Inferior parietal cortex (tissue), 1 donor: Measurements from ENCODE around the gene HPS5.
"Not testable (repeated sequence)": the region's sequence is repeated elsewhere in the genome, so short reads cannot be mapped to it uniquely, and the experiment has no call there.

Source experiments
- DNase-seq: peaks from one replicate; pipeline ENCODE4 v3.0.0-alpha.2; 2016; ENCODE audit errors: extremely low spot score

The HPS5 gene, protein sequence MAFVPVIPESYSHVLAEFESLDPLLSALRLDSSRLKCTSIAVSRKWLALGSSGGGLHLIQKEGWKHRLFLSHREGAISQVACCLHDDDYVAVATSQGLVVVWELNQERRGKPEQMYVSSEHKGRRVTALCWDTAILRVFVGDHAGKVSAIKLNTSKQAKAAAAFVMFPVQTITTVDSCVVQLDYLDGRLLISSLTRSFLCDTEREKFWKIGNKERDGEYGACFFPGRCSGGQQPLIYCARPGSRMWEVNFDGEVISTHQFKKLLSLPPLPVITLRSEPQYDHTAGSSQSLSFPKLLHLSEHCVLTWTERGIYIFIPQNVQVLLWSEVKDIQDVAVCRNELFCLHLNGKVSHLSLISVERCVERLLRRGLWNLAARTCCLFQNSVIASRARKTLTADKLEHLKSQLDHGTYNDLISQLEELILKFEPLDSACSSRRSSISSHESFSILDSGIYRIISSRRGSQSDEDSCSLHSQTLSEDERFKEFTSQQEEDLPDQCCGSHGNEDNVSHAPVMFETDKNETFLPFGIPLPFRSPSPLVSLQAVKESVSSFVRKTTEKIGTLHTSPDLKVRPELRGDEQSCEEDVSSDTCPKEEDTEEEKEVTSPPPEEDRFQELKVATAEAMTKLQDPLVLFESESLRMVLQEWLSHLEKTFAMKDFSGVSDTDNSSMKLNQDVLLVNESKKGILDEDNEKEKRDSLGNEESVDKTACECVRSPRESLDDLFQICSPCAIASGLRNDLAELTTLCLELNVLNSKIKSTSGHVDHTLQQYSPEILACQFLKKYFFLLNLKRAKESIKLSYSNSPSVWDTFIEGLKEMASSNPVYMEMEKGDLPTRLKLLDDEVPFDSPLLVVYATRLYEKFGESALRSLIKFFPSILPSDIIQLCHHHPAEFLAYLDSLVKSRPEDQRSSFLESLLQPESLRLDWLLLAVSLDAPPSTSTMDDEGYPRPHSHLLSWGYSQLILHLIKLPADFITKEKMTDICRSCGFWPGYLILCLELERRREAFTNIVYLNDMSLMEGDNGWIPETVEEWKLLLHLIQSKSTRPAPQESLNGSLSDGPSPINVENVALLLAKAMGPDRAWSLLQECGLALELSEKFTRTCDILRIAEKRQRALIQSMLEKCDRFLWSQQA

DNA sequence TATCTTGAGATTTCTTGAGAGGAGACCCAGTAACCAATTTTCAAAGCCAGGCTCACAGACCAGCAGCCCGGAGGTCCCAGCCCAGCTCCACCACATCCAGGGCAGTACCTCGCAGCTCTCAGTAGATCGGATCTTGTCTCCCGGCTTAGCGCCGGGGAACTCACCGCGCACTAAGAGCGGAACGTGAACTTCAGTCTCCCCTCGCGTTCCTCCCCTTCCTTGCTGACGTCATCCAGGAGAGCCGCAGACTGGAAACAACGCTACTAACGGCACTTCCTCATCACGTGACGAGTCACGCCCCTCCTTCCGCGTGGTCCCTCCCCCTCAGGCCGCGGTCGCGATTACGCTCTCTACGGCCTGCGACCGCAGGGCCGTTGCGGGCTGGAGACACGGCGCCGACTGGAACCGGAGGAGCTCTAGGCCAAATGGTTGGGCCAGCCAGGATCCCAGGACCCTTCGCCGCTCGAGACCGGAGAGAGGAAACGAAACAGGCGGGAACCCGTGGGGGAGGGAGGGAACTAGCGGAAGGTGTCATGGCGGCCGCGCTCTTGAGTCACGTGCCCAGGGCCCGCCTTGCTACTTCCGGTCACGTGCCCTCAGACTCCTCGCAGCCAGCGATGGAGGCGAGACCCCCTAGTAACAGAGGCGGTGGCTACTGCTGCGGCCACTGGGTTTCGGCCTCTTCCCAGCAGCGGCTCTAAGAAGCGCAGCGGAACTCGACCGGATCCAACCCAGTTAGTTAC, at the start of gene HPS5, which contains the start of gene GTF2H1:
HPS5 (minus strand) TSS at position 172 of the 743 bp plus-strand sequence. CDS start 4,282 bp downstream, outside the sequence.
GTF2H1 (plus strand) TSS at position 599 of the 743 bp plus-strand sequence. CDS start 10,508 bp downstream, outside the sequence.
- peak; percentile 99 for DNase-seq

DNA sequence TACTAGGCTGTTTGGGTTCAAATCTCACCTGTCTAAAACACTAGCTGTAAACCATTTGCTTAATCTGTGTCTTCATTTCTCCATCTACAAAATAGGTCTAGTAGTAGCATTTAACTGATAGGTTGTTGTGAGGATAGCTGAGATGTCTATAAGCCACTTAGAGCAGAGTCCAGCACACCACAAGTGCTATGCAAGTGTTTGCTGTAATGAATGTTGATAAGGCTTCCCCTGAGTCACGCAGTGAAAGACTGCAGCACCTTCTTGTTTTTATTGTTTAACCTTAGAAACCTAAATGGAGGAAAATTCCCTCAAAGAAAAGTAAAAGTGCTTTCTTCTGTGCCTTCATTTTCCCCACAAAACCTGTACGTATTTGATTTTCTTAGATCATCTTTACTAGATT, 49.3 kb upstream of the HPS5 start:
- DNase-seq: no peak

DNA sequence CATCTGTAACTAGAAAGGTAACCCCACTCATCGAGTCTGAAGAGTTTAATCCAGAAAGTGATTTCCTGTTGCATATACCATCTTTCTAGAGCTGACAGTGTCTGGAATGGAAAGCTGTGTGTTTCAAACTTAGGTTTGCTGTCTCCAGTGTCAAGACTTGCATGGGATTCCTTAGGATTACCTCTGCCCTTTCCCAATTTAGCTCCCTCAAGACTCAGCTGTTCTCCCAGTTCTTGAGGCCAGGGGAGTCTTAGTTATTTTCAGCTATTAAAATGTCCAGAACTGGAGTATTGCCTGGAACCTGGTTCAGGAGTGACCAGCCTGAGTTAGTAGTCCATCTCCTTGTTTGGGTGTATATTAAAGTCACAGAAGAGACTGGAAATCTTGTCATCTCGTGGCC, 47.5 kb upstream of the HPS5 start:
- DNase-seq: no peak

DNA sequence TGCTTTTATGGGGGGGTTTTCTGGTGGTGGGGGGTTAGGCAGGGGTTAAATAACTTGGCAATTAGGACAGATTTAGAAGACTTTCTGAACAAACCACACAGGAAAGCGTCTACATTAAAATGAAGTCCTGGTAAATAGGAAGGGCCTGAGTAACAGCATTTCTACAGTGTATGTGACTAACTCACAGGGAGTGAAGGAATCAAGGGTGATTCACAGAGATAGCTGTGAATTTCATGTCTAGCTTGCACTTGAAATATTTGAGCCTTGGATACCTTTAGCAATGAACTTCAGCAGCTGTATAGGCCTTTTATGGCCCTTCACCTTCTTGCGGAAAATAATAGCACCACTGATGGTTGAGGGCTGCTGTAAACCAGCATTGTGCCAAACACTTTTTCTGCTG, 46.3 kb upstream of the HPS5 start:
- DNase-seq: no peak

DNA sequence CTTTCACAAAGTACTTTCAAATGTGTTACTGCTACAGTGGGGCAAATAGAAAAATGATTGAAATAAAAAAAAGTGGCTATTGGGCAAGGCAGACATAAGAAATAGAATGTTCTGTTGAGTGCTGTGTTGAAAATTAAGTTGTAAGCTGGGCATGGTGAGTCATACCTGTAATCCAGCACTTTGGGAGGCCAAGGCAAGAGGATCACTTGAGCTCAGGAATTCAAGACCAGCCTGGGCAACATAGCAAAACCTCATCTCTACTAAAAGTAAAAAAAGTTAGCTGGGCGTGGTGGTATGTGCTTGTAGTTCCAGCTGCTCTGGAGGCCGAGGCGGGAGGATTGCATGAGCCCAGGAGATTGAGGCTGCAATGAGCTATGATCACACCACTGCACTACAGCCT, 45.5 kb upstream of the HPS5 start:
- DNase-seq: no peak

DNA sequence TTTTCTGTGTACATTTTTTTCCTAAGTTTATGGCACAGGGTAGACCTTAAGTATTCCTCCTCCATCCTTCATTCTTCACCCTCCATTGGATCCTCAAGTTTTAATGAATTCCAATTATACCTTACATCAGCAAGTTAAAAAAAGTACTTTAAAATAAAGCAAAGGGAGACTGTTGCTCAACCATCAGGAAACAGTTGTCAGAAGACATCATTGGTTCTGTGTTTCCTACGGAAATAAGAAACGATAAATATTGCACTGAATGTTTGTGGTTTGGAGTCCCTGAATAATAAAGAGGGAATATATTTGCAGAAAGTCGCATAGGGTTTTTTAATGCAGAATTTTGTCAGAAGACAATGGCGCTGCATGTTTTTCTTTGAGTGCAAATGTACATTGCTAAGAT, 44.3 kb upstream of the HPS5 start:
- DNase-seq: no peak

DNA sequence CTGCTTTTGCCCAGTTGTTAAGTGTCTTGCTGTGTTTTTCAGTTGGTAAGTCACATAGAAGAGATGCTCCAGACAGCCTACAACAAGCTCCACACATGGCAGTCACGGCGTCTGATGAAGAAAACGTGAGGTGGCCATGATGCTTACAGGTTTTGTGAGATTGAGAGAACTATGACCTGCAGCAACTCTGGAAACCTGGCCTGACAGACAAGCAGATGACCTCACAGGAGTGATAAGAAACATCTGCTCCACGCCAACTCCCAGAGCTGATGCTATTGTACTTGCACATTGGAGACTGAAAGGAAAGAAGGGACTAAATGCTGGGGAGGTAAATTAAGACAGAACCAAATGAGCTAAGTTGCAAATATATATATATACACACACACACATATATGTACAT, 43.8 kb upstream of the HPS5 start:
- DNase-seq: no peak

DNA sequence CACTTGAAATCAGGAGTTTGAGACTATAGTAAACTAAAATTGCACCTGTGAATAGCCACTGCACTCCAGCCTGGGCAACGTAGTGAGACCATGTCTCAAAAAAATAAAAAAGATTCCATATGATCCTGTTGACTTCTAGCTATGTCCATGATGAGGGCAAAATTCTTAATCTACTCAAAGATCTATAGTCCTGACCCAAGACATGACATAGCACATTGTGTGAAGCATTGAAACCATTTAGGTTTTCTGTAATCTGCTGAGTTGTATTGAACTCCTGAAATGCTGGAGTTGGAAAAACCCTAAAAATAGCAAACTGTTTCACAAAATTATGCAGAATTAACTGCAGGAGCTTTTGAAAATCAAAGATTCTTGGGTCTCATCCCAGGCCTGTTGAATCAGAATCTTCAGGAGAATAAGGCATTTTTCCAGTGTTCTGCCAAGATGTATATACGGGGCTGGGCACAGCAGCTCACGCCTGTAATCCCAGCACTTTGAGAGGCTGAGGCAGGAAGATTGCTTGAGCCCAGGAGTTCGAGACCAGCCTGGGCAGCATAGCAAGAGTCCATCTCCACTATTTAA, 42.6 kb upstream of the HPS5 start:
- peak; percentile 37 for DNase-seq

DNA sequence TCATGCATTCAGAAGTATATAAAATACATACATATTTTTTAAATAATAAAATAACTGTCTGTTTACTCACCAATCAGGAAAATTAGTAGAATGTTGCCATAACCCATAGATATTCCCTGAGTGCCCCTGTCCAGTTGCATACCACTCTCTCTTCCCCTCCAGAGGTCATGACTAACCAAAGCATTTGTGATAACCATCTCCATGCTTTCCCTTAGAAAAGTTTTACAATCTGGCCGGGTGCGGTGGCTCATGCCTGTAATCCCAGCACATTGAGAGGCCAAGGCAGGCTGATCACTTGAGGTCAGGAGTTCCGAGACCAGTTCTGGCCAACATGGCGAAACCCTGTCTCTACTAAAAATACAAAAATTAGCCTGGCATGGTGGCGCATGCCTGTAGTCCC, 39.2 kb upstream of the HPS5 start:
- no peak for DNase-seq

DNA sequence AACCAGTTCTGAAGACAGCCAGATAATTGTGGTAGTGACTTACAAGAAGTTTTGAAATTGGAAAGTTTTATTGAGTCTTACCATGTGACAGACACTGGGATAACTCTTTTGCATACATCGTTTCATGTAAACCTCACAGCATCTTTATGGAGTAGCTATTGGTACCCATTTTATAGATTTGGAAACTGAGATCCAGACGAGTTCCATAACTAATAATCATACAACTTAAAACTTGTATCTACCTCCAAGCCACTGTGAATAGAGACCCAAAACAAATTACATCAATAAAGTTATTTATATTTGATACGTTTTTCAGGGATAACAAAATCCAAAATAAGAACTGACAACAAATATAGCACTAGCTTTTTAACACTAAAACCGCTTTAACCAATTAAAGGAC, 36.7 kb upstream of the HPS5 start:
- no peak for DNase-seq

DNA sequence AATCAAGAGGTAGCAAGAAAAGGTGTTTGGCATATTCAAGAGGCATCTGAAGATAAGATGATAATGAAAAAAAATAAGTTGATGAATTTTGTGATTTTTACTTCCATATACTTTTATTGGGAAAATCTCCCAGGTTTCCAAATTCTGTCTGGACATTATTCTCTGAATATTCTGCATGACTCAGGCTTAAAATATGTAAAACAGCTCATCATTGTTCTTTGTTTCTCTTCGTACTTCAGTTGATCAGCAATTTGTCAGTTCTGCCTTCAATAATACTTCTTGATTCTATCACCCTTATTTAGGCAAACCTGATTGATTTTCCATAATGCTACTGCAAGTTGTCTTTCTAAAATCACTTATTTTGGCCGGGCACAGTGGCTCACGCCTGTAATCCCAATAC, 30.6 kb upstream of the HPS5 start:
- DNase-seq: no peak

DNA sequence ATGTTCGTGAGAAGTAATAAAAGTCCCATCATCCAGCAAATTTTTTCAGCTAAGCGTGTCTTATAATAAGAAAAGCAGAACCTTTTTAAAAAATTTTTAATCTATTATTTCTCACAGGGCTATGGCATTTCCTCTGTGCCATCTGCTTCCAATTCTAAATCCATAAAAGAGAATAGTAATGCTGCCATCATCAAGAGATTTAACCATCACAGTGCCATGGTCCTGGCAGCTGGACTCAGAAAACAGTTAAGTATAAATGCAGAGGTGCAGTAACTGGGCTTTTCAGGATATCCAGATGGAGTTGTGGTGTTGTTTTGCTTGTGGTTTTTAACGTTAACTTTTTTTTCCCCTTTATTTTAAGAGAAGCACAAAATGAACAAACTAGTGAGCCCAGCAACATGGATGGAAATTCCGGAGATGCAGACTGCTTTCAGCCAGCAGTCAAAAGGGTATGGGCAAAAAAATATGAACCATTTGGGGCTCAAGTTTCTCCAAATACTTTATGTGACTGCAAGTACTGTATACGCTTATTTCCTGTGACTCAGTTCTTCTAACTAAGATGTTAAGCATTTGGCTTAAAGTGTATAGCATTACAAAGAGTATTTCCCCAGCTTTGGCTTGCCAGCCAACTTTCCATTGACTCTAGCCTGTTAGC, 25.7 kb upstream of the HPS5 start:
- no peak for DNase-seq

DNA sequence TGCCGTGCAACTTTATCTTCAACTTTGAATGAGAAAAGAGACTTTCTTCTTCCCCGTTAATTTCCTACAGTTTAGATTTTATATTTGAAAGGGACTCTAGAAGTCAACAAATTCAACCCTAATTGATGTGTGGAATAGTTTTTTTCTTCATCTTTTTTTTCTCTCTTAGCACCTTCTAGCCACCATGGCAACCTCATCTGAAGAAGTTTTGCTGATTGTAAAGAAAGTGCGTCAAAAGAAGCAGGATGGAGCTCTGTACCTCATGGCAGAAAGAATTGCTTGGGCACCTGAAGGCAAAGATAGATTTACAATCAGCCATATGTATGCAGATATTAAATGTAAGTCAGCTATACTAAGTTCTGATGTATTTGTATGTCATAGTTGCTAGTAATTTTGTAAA, 11.0 kb upstream of the HPS5 start:
- DNase-seq: no peak

DNA sequence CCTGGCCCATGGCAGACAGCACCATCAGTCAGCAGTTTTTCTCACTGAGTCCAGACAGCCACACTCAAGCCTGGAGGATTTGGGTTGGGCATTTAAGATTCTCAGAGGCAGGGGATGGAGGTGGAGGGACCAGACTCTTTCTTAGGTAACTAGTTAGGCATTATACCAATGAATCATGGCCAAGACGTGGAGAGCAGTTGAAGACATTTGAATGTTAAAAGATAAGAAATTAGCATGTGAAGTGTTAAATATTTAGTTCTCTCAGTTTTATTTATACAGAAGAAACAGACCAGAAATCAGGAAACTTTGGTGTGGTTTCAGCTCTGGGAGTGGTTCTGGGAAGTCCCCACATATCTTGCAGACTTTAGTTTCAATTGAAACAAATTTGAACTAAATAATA, 10.4 kb upstream of the HPS5 start:
- DNase-seq: no peak

DNA sequence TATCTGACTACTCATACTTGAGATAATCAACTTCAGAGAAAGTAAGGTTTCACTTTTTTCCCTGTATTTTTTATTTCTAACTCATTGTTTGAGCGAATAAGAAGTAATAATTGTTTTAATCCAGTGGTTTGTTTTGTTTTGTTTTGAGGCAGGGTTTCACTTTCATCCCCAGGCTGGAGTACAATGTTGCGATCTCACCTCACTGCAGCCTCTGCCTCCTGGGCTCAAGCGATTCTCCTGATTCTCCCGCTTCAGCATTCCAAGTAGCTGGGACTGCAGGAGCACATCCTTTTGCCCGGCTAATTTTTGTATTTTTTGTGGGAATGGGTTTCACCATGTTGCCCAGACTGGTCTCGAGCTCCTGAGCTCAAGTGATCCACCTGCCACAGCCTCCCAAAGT, 9.0 kb upstream of the HPS5 start:
- DNase-seq: no peak

DNA sequence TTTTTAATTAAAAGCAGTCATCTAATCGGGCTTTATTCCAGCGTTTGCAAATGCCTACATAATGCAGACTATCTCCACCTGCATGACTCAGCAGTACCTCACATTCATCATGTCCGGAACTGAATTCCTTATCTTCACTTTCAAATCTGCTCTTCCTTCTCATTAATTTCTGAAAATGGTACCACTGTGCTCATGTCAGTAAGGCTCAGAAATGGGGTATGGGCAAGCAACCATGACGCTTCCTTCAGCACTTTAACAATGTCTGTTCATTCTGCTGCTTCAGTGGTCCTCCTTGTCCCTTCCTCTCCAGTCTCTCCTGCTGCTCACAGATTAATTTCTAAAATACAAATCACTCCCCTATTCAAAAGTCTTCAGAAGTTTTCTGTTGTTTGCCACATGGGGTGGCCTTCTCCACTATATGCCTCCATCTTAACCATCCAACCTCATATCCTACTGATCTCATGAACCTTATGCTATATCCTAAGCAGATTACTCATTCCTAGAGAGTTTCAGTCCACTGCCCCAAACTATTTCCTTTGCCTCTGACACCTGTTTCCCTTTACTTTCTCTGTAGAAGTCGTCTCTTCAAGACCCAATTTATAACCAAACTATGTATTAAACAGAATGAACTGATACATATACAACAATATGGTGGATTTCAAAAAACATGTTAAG, 7.4 kb upstream of the HPS5 start:
- no peak for DNase-seq

DNA sequence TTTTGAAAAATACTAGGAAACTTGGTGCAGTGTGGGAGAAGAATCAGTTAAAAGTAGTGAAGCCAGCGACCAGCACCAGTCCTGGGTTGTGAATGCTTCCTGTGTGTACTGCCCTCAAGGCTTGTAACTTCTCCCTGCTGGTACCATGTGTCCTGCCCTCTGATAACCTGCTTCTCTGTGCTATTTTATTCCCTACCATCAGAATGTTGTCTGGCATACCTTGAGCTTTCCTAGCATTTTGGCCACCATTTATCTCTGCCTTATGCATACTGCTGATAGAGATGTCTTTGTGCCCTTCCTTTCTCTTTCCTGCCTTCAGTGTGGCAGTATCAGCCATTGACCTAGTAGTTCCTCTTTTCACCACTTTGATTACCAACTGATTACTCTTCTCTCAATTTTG, 2.4 kb upstream of the HPS5 start:
- DNase-seq: no peak

DNA sequence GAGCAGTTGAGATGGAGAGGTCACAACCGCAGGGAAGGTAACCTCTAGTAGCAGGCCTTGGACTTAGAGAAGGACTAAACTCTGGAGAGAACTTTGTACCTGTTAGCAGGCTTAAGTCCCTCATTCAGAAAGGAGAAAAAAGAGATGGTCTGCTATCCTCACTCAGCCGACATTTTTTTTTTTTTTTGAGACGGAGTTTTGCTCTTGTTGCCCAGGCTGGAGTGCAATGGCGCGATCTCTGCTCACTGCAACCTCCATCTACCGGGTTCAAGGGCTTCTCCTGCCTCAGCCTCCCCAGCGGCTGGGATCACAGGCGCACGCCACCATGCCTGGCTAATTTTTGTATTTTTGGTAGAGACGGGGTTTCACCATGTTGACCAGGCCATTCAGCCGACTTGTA, 1.9 kb upstream of the HPS5 start:
- DNase-seq: not testable (repeated sequence)

DNA sequence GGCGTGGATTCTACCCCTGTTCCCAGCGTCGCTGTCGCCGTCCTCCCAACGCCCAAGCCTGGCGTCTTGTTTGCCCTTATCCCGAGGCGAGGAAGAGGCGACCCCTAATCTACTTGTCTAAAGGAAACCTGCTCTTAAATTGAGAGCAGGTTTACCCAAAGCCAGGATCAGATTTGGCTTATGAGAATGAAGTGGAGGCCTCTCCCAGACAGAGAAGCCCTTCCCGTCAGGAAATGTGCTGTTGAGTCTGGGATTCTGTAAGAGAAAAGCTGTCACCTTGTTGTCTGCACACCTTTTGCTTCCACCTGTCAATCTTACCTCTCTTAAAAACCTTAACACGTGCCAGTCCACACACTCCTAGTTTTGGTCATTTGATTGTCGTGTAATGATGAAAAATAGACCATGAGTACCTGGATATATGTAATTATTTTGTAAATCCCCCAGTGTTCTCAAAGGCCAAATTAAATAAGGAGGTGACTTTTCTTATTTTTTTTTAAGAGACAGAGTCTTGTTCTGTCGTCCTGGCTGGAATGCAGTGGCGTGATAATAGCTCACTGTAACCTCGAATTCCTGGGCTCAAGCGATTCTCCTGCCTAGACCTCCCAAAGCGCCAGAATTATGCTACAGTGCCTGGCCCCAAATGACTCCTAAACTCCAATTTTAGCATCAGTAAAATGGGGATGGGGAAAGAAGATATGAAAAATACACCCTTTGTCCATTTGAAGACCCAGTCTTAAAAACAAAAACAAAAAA, 1.1 kb upstream of the HPS5 start:
- DNase-seq: no peak
